Keratinocyte (primary cell): ENCODE measurements around the gene RHCG.

Experiments used
- CTCF ChIP-seq, 3 experiments: IDR thresholded peaks in 1 of 3; conservative IDR thresholded peaks in 1 of 3; optimal IDR thresholded peaks in 1 of 3; 2 replicates in 2 of 3; 3 replicates in 1 of 3; pipeline versions ENCODE3 to v1.5.1; 2011; ENCODE audit warnings: low read length in 3 of 3, mild to moderate bottlenecking in 3 of 3, moderate library complexity in 2 of 3, control low read depth in 1 of 3, inconsistent platforms in 1 of 3; ENCODE audit not compliant: insufficient read depth in 2 of 3; ENCODE audit errors: extremely low read depth in 1 of 3
- EZH2 ChIP-seq: IDR thresholded peaks from one replicate; pipeline ENCODE4 v1.6.1; 2012; ENCODE audit warnings: inconsistent platforms, mild to moderate bottlenecking, low read length, moderate library complexity

DNA sequence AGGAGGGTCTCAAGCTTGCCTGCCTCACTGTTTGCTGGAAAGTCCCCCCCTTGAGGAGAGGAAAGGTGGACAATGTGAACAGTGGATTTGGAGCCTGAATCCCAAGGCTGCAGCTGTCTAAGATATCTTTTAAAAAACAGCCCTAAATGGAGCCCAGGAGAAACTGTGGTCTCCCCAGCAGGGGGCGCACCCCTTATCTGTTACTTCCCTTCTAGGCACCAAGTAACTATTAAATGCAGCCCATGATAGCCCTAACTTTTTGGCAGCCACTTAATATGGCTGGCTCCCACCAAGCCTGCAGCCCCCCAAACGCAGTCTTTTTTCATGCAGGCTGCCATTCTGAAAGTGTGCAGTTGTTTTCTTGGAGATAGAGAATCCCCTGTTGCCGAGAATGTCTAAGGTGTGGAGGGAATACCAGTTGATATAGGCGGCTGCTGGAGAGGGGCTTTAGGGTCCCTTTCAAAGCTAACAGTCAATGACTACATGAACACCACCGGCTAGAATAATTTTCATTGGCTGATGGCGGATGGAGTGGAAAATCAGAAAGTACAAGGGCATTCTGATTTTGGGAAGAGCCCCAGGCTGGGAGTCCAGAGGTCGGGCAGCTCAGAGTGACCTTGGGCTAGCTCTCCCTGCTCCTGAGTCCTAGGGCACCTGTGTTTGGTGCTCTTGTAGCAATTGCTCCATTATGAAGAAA lies 1.3 kb downstream of the RHCG start:
- TF ChIP-seq CTCF (optimal IDR thresholded peaks at IDR 0.05 in 1 of 3, IDR thresholded peaks at IDR 0.05 in 1 of 3, conservative IDR thresholded peaks at IDR 0.05 in 1 of 3; ENCODE audit: extremely low read depth in 1 of 3, insufficient read depth in 2 of 3, low read length in 3 of 3) = peak; percentile 55 to 67 (median 64)
- no peak for TF ChIP-seq EZH2
